HAP-1 (cell line): Measurements from ENCODE around the gene PRR5L.
"Not testable (repeated sequence)": the region's sequence is repeated elsewhere in the genome, so short reads cannot be mapped to it uniquely, and the experiment has no call there.

Experiments
- DNase-seq, 2 experiments: peaks; one replicate each; pipeline ENCODE4 v3.0.0-alpha.2; 2016 to 2020; ENCODE audit warnings: low spot score in 2 of 2
- H3K27me3 ChIP-seq: fragments of 250-450 bp; sonication (Bioruptor Pico); 2 replicates; pipeline ENCODE4 v1.5.1; 2020; ENCODE audit warnings: low read depth, mild to moderate bottlenecking, moderate library complexity
- H3K36me3 ChIP-seq: fragments of 250-450 bp; sonication (Bioruptor Pico); replicated peaks from 2 replicates; pipeline ENCODE4 v1.5.1; 2020; ENCODE audit warnings: mild to moderate bottlenecking
- H3K4me1 ChIP-seq: fragments of 250-450 bp; sonication (Bioruptor Pico); 2 replicates; pipeline ENCODE4 v1.5.1; 2020; ENCODE audit warnings: mild to moderate bottlenecking
- H3K4me3 ChIP-seq: fragments of 250-450 bp; sonication (Bioruptor Pico); 2 replicates; pipeline ENCODE4 v1.5.1; 2020; ENCODE audit warnings: mild to moderate bottlenecking, moderate library complexity
- H3K9me3 ChIP-seq: fragments of 250-450 bp; sonication (Bioruptor Pico); 2 replicates; pipeline ENCODE4 v1.5.1; 2020; ENCODE audit warnings: mild to moderate bottlenecking, moderate library complexity
- in situ Hi-C: fragments of 300-500 bp; cut with MboI; formaldehyde crosslinking; loops from 3 replicates; pipeline ENCODE4 v1.14.3; 2020; ENCODE audit warnings: low sequenced_read_pairs, inconsistent platforms, mixed read lengths

Gene PRR5L

GRCh38 chr11:36324956-36325355 is 28.9 kb downstream of the PRR5L start:
- DNase-seq, in situ Hi-C loops: not testable (repeated sequence)

GRCh38 chr11:36325403-36325802 is 29.3 kb downstream of the PRR5L start:
- H3K27me3 ChIP-seq, DNase-seq, H3K4me3 ChIP-seq, H3K4me1 ChIP-seq, in situ Hi-C loops, H3K36me3 ChIP-seq, H3K9me3 ChIP-seq: not testable (repeated sequence)

More at GRCh38 chr11:36324956-36325355, 28.9 kb downstream of the PRR5L start:
- not testable (repeated sequence) for H3K4me3 ChIP-seq, H3K4me1 ChIP-seq, H3K36me3 ChIP-seq, H3K27me3 ChIP-seq, H3K9me3 ChIP-seq

DNA sequence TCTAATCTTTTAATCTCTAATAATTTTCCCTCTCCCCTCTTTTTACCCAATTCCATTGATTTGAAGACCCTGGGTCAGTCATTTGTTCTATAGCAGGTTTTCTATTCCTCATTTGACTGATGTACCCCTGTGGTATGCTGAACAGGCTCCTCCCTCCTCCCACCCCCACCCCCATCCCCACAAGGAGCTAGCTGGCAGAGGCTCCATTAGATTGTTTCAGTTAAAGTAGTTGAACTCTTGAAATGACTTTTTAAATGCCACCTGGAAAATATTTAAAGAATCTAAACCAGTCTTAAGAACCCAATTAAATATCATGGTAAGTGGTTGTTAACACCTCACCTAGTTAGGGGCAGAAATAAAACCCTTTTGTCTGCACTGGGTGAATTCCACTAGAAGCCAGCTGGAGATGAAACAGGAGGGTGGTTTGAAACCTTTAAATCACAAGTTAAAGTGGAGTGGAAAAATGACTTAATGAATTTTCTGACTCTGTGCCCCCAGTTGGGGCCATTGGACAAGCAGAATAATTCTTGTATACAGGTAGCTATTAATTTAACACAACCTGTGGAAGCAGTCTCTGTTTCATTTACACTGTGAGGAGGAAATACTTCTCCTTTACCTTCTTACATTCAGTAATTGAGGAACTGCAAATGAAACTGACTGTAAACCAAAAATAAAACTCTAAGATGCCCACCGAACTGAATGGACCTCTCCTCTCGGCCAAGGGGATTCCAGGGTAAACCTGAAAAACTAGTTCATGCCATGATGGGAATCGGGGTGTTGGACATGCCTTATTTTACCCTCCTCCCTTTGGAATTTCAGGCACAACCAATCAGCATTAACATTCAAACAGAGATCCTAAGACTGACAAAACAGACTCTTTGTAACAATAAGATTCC is 30.7 kb downstream of the PRR5L start:
- H3K36me3 ChIP-seq, result no peaks in the 10 kb centered on the region

GRCh38 chr11:36328966-36329673 is 33.0 kb downstream of the PRR5L start:
- H3K4me3 ChIP-seq, result no peak overlapping the region
- in situ Hi-C loops, result no loop called here
- H3K9me3 ChIP-seq, result no peaks in the 10 kb centered on the region
- H3K27me3 ChIP-seq, result no peaks in the 10 kb centered on the region
- DNase-seq, result no peak
- peaks cover 6% of the 10 kb centered on the region for H3K4me1 ChIP-seq
- H3K36me3 ChIP-seq, result no peaks in the 10 kb centered on the region

More for the DNA sequence above, 30.7 kb downstream of the PRR5L start:
- no peaks in the 10 kb centered on the region for H3K27me3 ChIP-seq
- no peaks in the 10 kb centered on the region for H3K9me3 ChIP-seq
- DNase-seq, result no peak
- H3K4me3 ChIP-seq, result no peak overlapping the region
- in situ Hi-C loops, result no loop called here
- peaks cover 5% of the 10 kb centered on the region for H3K4me1 ChIP-seq

- Histone ChIP-seq H3K4me3 (no peak overlapping the region), H3K27me3 (no peaks in the 10 kb centered on the region), H3K9me3 (no peaks in the 10 kb centered on the region), H3K36me3 (no peaks in the 10 kb centered on the region), H3K4me1 (peaks cover 6% of the 10 kb centered on the region)
- in situ Hi-C loops, result no loop called here
- no peak for DNase-seq
These were observed 34.3 kb downstream of the PRR5L start for GRCh38 chr11:36330411-36330810.

GRCh38 chr11:36333468-36333867 is 37.4 kb downstream of the PRR5L start:
- Histone ChIP-seq H3K4me1 (peaks cover 6% of the 10 kb centered on the region), H3K9me3 (no peaks in the 10 kb centered on the region), H3K36me3 (no peaks in the 10 kb centered on the region), H3K27me3 (no peaks in the 10 kb centered on the region), H3K4me3 (no peak overlapping the region)
- DNase-seq, result no peak
- in situ Hi-C loops, result no loop called here

DNA sequence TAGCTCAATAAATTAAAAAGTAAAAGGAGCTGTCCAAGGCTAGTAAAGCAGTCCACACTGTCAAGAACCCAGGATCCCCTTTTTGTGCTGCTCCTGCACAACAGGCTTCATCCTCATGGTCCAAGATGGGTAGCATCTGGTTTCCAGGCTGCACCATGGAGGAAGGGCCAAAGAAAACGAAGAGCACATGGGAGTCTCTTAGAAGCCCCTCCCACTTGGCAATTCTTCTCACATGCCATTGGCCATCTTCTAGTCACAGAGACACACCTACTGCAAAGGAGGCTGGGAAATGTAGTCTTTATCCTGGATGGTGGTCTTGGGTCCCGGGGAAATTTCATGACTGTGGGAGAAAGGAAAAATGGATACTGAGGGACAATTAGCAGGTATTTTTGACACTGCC is 37.8 kb downstream of the PRR5L start:
- H3K4me1 ChIP-seq, result peaks cover 6% of the 10 kb centered on the region
- in situ Hi-C loops, result no loop called here
- no peak overlapping the region for H3K4me3 ChIP-seq
- H3K27me3 ChIP-seq, result no peaks in the 10 kb centered on the region
- peak in 1 of 2 experiments; percentile 44 for DNase-seq
- no peaks in the 10 kb centered on the region for H3K36me3 ChIP-seq
- no peaks in the 10 kb centered on the region for H3K9me3 ChIP-seq

DNA sequence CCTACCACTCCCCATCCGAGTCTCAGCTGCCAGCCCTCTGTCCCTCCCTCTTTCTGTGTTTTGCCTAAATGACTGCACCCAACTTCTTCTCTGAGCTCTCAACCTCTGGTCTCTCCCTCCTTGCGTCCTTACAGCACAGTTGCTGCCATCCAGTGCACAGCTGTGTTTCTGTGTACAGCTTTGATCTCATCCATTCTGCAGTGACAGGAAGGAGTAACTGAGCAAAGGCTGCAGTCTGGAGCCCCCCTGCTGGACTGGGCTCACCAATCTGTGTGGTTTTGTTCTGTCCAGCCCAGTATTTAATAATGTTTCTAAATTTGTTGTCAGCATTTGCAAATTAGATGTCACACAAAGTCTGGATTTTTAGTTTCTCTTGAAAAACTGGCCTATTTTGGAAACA is 43.8 kb downstream of the PRR5L start:
- Histone ChIP-seq H3K9me3 (no peaks in the 10 kb centered on the region), H3K4me3 (no peak overlapping the region), H3K36me3 (no peaks in the 10 kb centered on the region), H3K4me1 (no peaks in the 10 kb centered on the region), H3K27me3 (no peaks in the 10 kb centered on the region)
- in situ Hi-C loops, result no loop called here
- no peak for DNase-seq

GRCh38 chr11:36340897-36341296 is 44.8 kb downstream of the PRR5L start:
- H3K36me3 ChIP-seq, result no peaks in the 10 kb centered on the region
- no peak for DNase-seq
- no peaks in the 10 kb centered on the region for H3K4me1 ChIP-seq
- no peaks in the 10 kb centered on the region for H3K9me3 ChIP-seq
- H3K27me3 ChIP-seq, result no peaks in the 10 kb centered on the region
- in situ Hi-C loops, result no loop called here
- no peak overlapping the region for H3K4me3 ChIP-seq

DNA sequence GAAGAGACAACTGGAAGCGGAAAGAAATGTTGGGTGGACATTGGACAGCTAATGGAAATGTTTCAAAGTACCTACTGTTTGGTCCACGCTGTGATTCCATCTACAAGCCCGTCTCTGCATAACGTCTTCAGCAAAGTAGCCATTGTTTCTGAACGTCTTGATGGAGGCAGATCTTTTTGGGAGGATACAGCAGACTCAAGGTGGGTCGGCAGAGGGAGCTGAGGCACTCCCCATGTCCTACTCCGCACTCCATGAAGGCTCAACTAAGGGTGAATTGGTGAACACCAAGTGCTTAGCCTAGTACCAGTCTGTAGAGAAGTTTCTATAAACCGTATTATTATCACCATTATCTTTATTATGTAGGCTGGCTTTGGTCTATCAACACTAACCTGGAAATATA is 45.8 kb downstream of the PRR5L start:
- no peak overlapping the region for H3K4me3 ChIP-seq
- in situ Hi-C loops, result no loop called here
- H3K36me3 ChIP-seq, result no peaks in the 10 kb centered on the region
- H3K4me1 ChIP-seq, result peaks cover 5% of the 10 kb centered on the region
- no peaks in the 10 kb centered on the region for H3K27me3 ChIP-seq
- DNase-seq, result no peak
- no peaks in the 10 kb centered on the region for H3K9me3 ChIP-seq

GRCh38 chr11:36342327-36342726 is 46.2 kb downstream of the PRR5L start:
- Histone ChIP-seq H3K4me1 (peaks cover 9% of the 10 kb centered on the region), H3K9me3 (no peaks in the 10 kb centered on the region), H3K4me3 (no peak overlapping the region), H3K36me3 (no peaks in the 10 kb centered on the region), H3K27me3 (no peaks in the 10 kb centered on the region)
- DNase-seq, result no peak
- in situ Hi-C loops, result no loop called here

- DNase-seq, result no peak
- Histone ChIP-seq H3K4me3 (no peak overlapping the region), H3K9me3 (no peaks in the 10 kb centered on the region), H3K36me3 (no peaks in the 10 kb centered on the region), H3K4me1 (peaks cover 9% of the 10 kb centered on the region), H3K27me3 (no peaks in the 10 kb centered on the region)
- in situ Hi-C loops, result no loop called here
These were observed 47.3 kb downstream of the PRR5L start for GRCh38 chr11:36343436-36343835.

DNA sequence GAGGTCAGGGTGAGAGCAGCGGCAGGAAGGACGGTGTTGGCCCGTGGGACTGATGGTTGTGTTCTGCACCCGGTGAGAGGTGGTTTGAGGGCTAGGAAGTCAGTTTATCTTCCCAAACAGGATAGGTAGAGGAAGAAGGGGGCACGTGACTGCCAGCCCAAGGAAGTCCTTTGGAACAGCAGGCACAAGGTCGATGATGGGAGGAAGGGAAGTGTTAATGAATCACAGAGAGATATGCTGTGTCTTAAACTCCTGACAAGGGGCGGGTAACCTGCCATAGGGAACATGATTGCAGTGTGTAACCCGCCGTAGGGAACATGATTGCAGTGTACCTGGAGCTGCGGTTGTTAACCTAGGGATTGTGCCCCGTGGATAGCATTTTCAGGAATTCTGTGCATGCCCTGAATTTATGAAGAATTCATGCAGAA is 49.0 kb downstream of the PRR5L start:
- in situ Hi-C loops, result no loop called here
- no peak for DNase-seq
- Histone ChIP-seq H3K27me3 (no peaks in the 10 kb centered on the region), H3K4me1 (peaks cover 9% of the 10 kb centered on the region), H3K4me3 (no peak overlapping the region), H3K9me3 (no peaks in the 10 kb centered on the region), H3K36me3 (no peaks in the 10 kb centered on the region)

DNA sequence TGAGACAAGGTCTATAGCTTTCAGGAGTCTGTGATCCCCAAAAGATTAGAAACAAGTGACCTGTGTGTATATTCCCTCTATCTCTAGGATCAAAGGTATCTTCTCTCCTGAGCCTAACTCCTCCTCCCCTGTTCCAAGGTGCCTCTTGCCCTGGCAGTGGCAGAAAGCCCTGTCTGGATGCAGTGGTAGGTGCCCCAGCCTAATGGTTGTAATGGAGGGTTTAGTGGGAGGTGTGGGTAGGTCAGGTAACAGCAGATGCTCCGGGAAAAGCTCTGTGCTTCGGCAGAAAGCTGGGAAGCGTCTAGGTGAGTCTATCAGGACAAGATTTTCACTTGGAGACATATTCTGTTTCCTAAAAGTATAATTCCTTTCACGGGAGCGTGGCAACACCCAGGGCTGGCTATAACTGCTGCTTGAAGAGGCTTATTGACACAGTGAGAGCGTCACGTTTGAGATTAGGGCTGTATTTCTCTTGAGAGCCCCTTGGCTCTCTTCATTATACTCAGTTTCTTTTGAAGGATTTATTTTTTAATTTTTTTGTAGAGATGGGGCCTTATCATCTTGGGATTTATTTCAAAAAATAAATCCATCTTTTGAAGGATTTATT is 49.5 kb downstream of the PRR5L start:
- in situ Hi-C loops, result no loop called here
- peaks cover 9% of the 10 kb centered on the region for H3K4me1 ChIP-seq
- H3K9me3 ChIP-seq, result no peaks in the 10 kb centered on the region
- H3K27me3 ChIP-seq, result no peaks in the 10 kb centered on the region
- no peaks in the 10 kb centered on the region for H3K36me3 ChIP-seq
- H3K4me3 ChIP-seq, result no peak overlapping the region
- DNase-seq, result no peak
